SK-N-SH treated with all-trans-retinoic acid at 6 μM for 48 hours (cell line): ENCODE measurements around the gene HOXC9.

ENCODE experiments used
- ATAC-seq: fragments of 200-7000 bp; cut with Tn5 transposase; 3 replicates; pipeline ENCODE4 v1.9.1; 2020; ENCODE audit warnings: mild to moderate bottlenecking, moderate library complexity
- BACH2 ChIP-seq: fragments of 250-450 bp; sonication (Bioruptor Pico); IDR thresholded peaks from 2 replicates; pipeline ENCODE4 v1.9.0; 2021; ENCODE audit warnings: mild to moderate bottlenecking, borderline replicate concordance
- CREB5 ChIP-seq: fragments of 250-450 bp; sonication (Bioruptor Pico); IDR thresholded peaks from 2 replicates; pipeline ENCODE4 v1.5.1; 2020; ENCODE audit warnings: low read depth, mild to moderate bottlenecking, moderate library complexity
- CSDC2 ChIP-seq: fragments of 250-450 bp; sonication (Bioruptor Pico); IDR thresholded peaks from 2 replicates; pipeline ENCODE4 v1.5.0; 2020; ENCODE audit warnings: mild to moderate bottlenecking, moderate library complexity
- CSRNP3 ChIP-seq: fragments of 250-450 bp; sonication (Bioruptor Pico); IDR thresholded peaks from 2 replicates; pipeline ENCODE4 v1.5.1; 2021; ENCODE audit warnings: mild to moderate bottlenecking, moderate library complexity
- ESRRG ChIP-seq: fragments of 250-450 bp; sonication (Bioruptor Pico); IDR thresholded peaks from 2 replicates; pipeline ENCODE4 v1.6.1; 2021; ENCODE audit warnings: mild to moderate bottlenecking
- GLIS3 ChIP-seq: fragments of 250-450 bp; sonication (Bioruptor Pico); IDR thresholded peaks from 2 replicates; pipeline ENCODE4 v1.5.0; 2020; ENCODE audit warnings: mild to moderate bottlenecking, moderate library complexity
- ISL1 ChIP-seq: fragments of 250-450 bp; sonication (Bioruptor Pico); IDR thresholded peaks from 2 replicates; pipeline ENCODE4 v2.1.2; 2022; ENCODE audit warnings: mild to moderate bottlenecking, moderate library complexity
- OSR1 ChIP-seq: fragments of 250-450 bp; sonication (Bioruptor Pico); IDR thresholded peaks from 2 replicates; pipeline ENCODE4 v1.8.0; 2022; ENCODE audit warnings: moderate library complexity, mild to moderate bottlenecking, inconsistent platforms
- PPARA ChIP-seq: fragments of 250-450 bp; sonication (Bioruptor Pico); IDR thresholded peaks from 2 replicates; pipeline ENCODE4 v1.5.0; 2020; ENCODE audit warnings: mild to moderate bottlenecking, borderline replicate concordance
- RARB ChIP-seq: fragments of 250-450 bp; sonication (Bioruptor Pico); IDR thresholded peaks from 2 replicates; pipeline ENCODE4 v1.8.0; 2021; ENCODE audit warnings: mild to moderate bottlenecking, moderate library complexity
- TCF4 ChIP-seq: fragments of 250-450 bp; sonication (Bioruptor Pico); IDR thresholded peaks from 2 replicates; pipeline ENCODE4 v1.8.0; 2021; ENCODE audit warnings: mild to moderate bottlenecking, moderate library complexity, borderline replicate concordance
- TOX ChIP-seq: fragments of 250-450 bp; sonication (Bioruptor Pico); IDR thresholded peaks from 2 replicates; pipeline ENCODE4 v1.8.0; 2021; ENCODE audit warnings: mild to moderate bottlenecking, moderate library complexity, borderline replicate concordance
- TSHZ2 ChIP-seq: fragments of 250-450 bp; sonication (Bioruptor Pico); IDR thresholded peaks from 2 replicates; pipeline ENCODE4 v1.5.0; 2020; ENCODE audit warnings: mild to moderate bottlenecking, moderate library complexity
- ZC3H10 ChIP-seq: fragments of 250-450 bp; sonication (Bioruptor Pico); IDR thresholded peaks from 2 replicates; pipeline ENCODE4 v1.5.1; 2021; ENCODE audit warnings: mild to moderate bottlenecking, moderate library complexity
- ZFP3 ChIP-seq: fragments of 250-450 bp; sonication (Bioruptor Pico); IDR thresholded peaks from 2 replicates; pipeline ENCODE4 v1.5.0; 2020; ENCODE audit warnings: mild to moderate bottlenecking, moderate library complexity
- ZFP30 ChIP-seq: fragments of 450-650 bp; formaldehyde crosslinking; IDR thresholded peaks from 2 replicates; pipeline ENCODE4 v1.5.0; 2022; ENCODE audit warnings: mild to moderate bottlenecking, moderate library complexity
- ZNF565 ChIP-seq: fragments of 450-650 bp; formaldehyde crosslinking; conservative IDR thresholded peaks from 2 replicates; pipeline ENCODE4 v1.5.0; 2020; ENCODE audit warnings: low read depth, mild to moderate bottlenecking, moderate library complexity
- ZNF70 ChIP-seq: fragments of 450-650 bp; formaldehyde crosslinking; IDR thresholded peaks from 2 replicates; pipeline ENCODE4 v1.5.0; 2020; ENCODE audit warnings: mild to moderate bottlenecking, moderate library complexity
- ZNF8 ChIP-seq: fragments of 450-650 bp; formaldehyde crosslinking; IDR thresholded peaks from 2 replicates; pipeline ENCODE4 v1.5.0; 2020; ENCODE audit warnings: mild to moderate bottlenecking, moderate library complexity

The HOXC9 gene

GRCh38 chr12:53985994-53986685 lies 13.8 kb upstream of the HOXC9 start:
- ATAC-seq = peak; percentile 7; the same call in 2 of the 3 replicates

GRCh38 chr12:53986686-53987483 lies 13.1 kb upstream of the HOXC9 start:
- no peak for TF ChIP-seq TSHZ2 (CRISPR knock-in tag)
- TF ChIP-seq PPARA (CRISPR knock-in tag) = no peak
- no peak for TF ChIP-seq ZNF70 (CRISPR knock-in tag)
- no peak for TF ChIP-seq BACH2 (CRISPR knock-in tag)
- TF ChIP-seq ESRRG (CRISPR knock-in tag) = no peak

More at GRCh38 chr12:53985994-53986685, 13.8 kb upstream of the HOXC9 start:
- TF ChIP-seq ZFP3 (no peak), TCF4 (CRISPR knock-in tag) (no peak), CSRNP3 (CRISPR knock-in tag) (no peak), TSHZ2 (CRISPR knock-in tag) (no peak), ZNF8 (no peak), OSR1 (CRISPR knock-in tag) (no peak), ESRRG (CRISPR knock-in tag) (no peak), ZNF70 (CRISPR knock-in tag) (no peak), ZC3H10 (no peak), CREB5 (no peak), CSDC2 (no peak), GLIS3 (CRISPR knock-in tag) (no peak), ZNF565 (no peak), RARB (CRISPR knock-in tag) (no peak), PPARA (CRISPR knock-in tag) (no peak), ZFP30 (CRISPR knock-in tag) (no peak), TOX (CRISPR knock-in tag) (no peak)

GRCh38 chr12:53987787-53988230 lies 12.2 kb upstream of the HOXC9 start:
- TF ChIP-seq ISL1 (no peak), GLIS3 (CRISPR knock-in tag) (no peak)
- ATAC-seq = no peak

More at GRCh38 chr12:53986686-53987483, 13.1 kb upstream of the HOXC9 start:
- no peak for ATAC-seq
